Measurements from ENCODE around the gene UGT1A1.

UGT1A1 gene

GRCh38 chr2:233817361-233817911 lies 57.4 kb downstream of the UGT1A1 start:
- DNase-seq (ENCODE audit: low read depth in 2 of 2), result no peak

- no peak for DNase-seq (ENCODE audit: low read depth in 2 of 2)
Observed at GRCh38 chr2:233817995-233818638, 58.0 kb downstream of the UGT1A1 start.

- no peak for DNase-seq (ENCODE audit: low read depth in 2 of 2)
Observed at GRCh38 chr2:233818639-233819621, 58.9 kb downstream of the UGT1A1 start.

- DNase-seq (ENCODE audit: low read depth in 2 of 2), result no peak
Observed at GRCh38 chr2:233819884-233820773, 60.1 kb downstream of the UGT1A1 start.

- no peak for DNase-seq (ENCODE audit: low read depth in 2 of 2)
Observed at GRCh38 chr2:233820774-233821105, 60.7 kb downstream of the UGT1A1 start.

- no peak for DNase-seq (ENCODE audit: low read depth in 2 of 2)
Observed at GRCh38 chr2:233821196-233821595, 61.1 kb downstream of the UGT1A1 start.

GRCh38 chr2:233821709-233822100 lies 61.6 kb downstream of the UGT1A1 start:
- DNase-seq (ENCODE audit: low read depth in 2 of 2), result no peak

GRCh38 chr2:233822101-233822771 lies 62.2 kb downstream of the UGT1A1 start:
- DNase-seq (ENCODE audit: low read depth in 2 of 2), result no peak

Data from stimulated activated CD8-positive, alpha-beta memory T cell treated with anti-CD3 and anti-CD28 coated beads, Interleukin-7, amount 100 ng/mL, for 4 hours (primary cell).